T follicular helper cell (primary cell): ENCODE data around the gene MT1F.
"Not testable (repeated sequence)": the region's sequence is repeated elsewhere in the genome, so short reads cannot be mapped to it uniquely, and the experiment has no call there.

ENCODE experiments used
- DNase-seq: peaks from one replicate; pipeline ENCODE4 v3.0.0-alpha.2; 2020; ENCODE audit warnings: low read depth

Gene MT1F

DNA sequence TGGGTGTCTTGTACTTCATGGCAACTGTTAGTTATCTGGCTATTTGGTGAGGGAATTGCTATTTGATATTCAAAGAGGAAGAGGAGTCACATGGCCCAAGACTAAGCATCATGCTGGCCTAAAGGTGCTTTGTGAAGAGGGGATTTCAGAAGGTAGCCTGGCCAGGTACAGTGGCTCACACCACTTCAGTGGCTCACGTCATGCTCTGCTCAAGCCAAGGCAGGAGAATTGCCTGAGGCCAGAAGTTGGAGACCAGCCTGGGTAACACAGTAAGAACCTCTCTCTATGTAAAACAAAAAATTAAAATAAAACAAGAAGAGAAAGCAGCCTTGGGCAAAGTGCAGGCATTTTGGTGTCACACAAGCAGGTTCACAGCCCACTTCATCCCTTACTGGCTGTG, 12.4 kb upstream of the MT1F start:
- no peak for DNase-seq

- no peak for DNase-seq
These were observed 11.9 kb upstream of the MT1F start for GRCh38 chr16:56645838-56646237.

GRCh38 chr16:56647641-56648431, 9.9 kb upstream of the MT1F start:
- no peak for DNase-seq

- no peak for DNase-seq
These were observed 8.5 kb upstream of the MT1F start for GRCh38 chr16:56649271-56649670.

- no peak for DNase-seq
These were observed 7.9 kb upstream of the MT1F start for GRCh38 chr16:56649820-56650219.

DNA sequence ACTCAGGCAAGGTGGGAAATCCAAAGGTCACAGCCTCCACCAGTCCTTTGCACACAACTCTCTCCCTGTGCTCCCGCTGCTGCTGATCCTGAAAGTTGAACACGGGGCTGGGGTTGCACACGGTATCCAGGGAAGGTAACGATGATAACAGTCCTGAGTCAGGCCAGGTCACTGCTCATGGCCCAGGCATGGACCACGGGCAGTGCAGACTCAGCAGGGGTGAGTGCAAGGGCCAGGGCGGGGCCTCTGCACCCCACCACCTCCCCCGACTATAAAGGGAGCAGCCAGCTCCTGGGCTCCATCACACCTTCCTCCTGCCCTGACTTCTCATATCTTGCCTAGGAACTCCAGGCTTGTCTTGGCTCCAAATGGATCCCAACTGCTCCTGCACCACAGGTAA, 6.2 kb upstream of the MT1F start, which contains the start of gene MT1B:
MT1B (plus strand) TSS at position 301 of the 400 bp plus-strand sequence; CDS start at position 369, 68 bp downstream.
- DNase-seq = no peak

- no peak for DNase-seq
These were observed 5.2 kb upstream of the MT1F start for GRCh38 chr16:56652600-56652999.

DNA sequence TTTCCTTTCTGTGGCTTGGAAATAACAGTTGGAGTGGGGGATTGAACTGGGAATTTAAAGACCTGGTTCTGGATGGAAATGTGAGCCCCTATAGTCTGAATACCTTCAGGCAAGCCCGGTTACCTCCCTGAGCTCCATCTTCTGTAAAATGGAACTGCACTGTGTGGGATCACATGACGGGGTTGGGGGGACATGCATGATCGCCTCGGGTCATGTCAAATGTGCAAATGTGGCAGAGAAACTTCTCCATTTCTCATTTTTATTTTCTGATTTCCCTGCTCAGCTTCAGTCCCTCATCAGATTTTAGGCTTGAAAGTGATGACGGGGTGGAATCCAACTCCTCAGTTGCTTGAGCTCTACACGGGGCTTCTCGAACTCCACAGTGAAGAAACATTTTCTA, 4.5 kb upstream of the MT1F start:
- no peak for DNase-seq

GRCh38 chr16:56658327-56658875, 642 bp downstream of the MT1F start:
- DNase-seq = no peak

GRCh38 chr16:56662357-56663354, 4.9 kb downstream of the MT1F start:
- DNase-seq = no peak

DNA sequence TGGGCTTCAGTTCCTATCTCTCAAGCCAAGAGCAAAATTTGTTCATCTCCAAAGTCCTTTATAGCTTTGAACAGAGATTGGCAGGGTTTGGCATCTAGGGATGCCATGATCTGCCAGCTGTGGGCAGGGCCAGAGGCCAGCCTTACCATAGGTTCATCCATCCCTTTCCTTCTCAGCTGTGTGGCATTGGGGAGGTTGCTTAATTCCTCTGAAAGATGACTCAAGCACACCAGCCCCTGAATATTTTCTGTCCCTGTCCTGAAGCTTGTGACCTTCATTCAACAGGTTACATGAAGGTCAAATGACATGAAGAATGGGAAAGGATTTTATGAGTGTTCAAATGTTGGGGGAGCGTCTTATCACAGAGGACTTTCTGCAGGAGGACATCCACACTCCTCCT, 6.7 kb downstream of the MT1F start:
- no peak for DNase-seq

- not testable (repeated sequence) for DNase-seq
These were observed 7.8 kb downstream of the MT1F start for GRCh38 chr16:56665286-56666261.

DNA sequence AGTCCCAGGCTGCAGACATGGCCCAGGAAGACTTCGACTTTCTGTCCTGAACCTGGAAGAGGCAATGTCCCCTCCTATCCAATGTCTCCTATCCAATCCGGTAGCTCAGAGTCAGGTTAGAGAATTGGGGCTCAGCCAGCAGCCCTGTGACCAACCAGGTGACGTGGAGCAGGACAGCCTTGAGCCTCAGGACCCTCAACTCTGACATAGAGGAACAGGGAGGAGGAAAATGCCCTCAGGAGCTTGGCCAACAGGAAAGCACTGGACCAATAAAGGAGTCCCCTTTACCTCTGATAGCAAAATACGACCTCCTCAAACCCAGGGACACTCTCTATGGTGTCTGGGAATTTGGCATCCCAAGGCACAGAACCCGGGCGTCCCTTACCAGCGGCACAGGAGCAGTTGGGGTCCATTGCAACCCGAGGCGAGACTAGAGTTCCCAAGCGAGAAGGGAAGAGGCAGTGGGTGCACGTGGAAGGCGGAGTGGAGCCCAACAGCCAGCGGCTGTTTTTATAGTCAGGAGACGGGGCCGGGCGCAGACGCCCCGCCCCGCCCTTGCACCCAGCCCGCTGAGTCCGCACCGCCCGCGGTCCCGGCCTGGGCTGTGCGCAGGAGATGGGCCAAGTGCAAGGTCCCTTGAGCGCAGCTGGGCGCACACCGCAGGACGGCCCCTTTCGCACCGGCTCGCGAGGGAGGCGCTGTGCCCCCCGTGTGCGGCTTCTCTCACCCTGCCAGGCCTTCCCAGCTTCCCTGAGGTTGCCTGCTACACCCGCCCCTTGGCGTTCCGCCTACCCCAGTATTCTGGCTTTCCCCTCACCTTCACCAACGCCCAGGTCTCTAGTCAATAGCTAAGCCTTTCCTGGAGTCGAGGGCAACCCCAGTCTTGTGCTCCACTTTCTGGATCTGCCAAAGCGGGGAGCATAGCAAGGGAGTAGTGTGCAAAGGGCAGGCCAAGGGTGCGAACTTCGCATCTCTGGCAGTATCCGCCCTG, 10.1 kb downstream of the MT1F start, which contains the start of gene MT1G:
MT1G (minus strand) TSS at position 485 of the 991 bp plus-strand sequence; CDS start at position 413, 72 bp downstream.
- DNase-seq = no peak

DNA sequence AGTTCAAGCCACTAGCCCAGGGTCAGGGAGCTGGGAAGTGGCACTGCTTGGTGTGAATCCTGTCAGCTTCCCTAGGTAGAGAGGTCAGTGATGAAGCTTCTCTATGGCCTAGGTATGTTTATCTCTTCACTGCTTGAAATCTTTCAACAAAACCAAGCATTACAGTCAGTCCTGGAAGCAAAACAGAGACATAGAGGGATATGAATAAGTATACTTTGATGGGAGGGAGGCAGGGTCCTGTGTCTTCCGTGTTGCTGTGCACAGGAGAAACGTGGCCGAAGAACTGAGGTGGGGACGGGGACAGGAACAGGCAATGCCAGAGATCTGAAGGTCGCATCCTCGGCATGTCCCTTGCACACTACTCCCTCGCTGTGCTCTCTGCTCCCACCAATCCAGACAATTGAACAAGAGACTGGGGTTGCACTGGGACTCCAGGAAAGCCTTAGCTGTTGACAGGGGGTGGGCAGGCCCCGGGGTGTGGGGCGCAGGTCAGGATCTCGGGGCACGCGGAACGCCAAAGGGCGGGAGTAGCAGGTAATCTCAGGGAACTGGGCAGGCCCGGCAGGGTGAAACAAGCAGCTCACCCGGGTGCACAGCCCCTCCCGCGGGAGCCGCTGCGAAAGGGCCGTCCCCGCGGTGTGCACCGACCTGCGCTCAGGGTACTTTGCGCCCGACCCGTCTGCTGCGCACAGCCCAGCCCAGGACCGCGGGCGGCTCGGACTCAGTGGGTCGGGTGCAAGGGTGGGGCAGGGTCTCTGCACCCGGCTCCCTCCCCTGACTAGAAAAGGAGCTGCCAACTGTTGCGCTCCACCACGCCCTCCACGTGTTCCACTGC, 11.5 kb downstream of the MT1F start, which contains the start of gene MT1H:
MT1H (plus strand) TSS at position 810 of the 835 bp plus-strand sequence. CDS start 71 bp downstream, outside the sequence.
- no peak for DNase-seq

DNA sequence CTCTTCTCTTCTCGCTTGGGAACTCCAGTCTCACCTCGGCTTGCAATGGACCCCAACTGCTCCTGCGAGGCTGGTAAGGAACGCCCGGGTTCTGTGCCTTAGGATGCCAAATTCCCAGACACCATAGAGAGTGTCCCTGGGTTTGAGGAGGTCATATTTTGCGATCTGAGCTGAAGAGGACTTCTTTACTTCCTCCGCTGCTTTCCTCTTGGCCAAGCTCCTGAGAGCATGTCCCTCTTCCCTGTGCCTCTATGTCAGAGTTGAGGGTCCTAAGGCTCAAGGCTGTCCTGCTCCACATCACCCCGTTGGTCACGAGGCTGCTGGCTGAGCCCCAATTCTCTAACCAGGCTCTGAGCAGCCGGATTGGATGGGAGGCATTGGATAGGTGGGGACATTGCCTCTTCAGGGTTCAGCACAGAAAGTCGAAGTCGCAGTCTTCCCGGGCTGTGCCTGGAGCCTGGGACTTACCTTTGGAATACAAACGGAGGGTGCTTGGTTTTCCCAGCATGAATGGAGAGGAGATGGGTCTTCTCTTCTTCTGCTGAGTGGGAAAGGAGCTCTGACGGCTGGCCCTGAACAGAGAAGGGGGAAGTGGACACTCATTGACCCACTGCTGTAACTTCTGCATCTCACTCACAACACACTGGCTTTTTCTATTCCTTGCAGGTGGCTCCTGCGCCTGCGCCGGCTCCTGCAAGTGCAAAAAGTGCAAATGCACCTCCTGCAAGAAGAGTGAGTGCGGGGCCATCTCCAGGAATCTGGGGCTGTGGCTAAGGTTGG, 12.3 kb downstream of the MT1F start:
- DNase-seq = no peak

DNA sequence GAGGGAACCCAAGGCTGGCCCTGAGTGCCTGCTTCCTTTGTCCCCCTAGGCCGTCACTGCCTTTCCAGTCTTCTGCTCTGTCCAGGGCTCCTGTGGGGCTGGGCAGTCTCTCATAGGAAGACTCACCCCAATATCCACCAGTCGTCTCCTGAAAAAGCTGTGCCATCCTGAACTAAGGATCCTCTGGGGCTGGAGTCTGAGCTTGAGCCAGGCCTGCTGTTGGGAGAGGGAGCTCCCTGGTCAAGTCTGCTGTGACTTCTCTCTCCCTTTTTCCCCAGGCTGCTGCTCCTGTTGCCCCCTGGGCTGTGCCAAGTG, 12.8 kb downstream of the MT1F start:
- no peak for DNase-seq

DNA sequence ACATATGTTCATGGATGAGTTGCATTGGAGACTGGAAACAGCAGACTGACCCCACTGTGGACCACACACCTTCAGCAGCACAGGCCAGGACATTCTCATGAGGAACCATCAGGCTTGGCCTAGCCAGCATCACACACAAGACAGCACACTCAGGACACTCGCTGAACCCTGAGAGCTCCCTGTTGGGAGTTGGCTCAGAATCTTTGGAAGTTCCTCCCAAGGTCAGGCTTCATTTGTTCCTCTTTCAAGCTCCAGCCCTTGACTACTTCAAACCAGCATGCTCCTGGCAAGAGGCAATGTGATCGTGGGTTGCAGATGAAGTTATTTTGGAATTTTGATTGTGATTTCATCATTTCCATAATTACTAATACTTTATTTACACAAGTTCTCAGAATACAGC, 13.9 kb downstream of the MT1F start:
- not testable (repeated sequence) for DNase-seq

- not testable (repeated sequence) for DNase-seq
These were observed 14.4 kb downstream of the MT1F start for GRCh38 chr16:56672171-56672570.
